Suppressor macrophage treated with lipopolysaccharide for 4 hours (primary cell): ENCODE data around the gene AFF3.

Source experiments
- DNase-seq: peaks from one replicate; pipeline ENCODE4 v3.0.0-alpha.2; 2020

AFF3 gene

DNA sequence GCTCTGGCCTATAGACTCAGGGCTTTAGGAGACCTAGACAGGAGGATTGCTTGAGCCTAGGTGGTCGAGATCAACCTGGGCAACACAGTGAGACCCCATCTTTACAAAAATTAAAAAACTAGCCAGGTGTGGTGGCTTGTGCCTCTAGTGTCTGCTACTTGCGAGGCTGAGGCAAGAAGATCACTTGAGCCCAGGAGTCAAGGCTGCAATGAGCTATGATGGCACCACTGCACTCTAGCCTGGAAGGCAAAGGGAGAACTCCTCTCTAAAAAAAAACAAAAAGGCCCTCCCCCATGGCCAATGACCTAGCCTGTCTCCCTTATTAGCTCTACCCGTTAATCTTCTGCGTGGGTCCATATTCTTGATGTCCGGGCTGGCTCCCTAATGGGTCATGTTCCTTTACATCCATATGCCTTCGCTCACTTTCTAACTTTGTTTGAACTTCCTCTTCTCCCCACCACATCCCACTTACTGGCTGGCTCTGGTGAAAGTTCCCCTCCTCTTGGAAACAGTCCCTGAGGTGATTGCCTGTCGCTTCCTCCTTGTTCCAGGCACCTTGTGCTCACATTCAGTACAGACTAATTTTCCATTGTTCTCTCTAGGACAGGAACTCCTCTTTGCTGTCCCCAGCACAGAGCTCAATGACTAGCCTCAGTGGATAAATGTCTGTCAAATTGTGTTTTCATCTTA lies 103.0 kb downstream of the AFF3 start:
- DNase-seq, result peak; percentile 47

DNA sequence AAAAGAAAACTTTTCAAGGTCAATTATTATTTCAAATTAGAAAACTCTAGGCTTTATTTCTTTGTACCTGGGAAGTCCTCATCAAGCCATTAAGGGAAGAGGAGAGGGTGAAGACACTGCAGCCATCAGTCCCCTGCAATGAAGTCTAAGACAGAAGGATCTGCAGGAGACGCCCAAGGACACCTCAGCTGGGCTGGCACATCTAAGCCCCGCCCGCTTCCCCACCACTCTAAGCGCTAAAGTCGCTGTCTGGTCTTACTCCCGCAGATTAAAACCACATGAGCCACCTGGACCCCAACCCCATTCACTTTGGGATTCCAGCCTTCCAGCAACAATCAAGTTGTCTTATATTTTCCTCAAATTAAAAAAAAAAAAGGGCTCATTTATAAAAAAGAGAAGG lies 104.4 kb downstream of the AFF3 start:
- DNase-seq, result no peak

DNA sequence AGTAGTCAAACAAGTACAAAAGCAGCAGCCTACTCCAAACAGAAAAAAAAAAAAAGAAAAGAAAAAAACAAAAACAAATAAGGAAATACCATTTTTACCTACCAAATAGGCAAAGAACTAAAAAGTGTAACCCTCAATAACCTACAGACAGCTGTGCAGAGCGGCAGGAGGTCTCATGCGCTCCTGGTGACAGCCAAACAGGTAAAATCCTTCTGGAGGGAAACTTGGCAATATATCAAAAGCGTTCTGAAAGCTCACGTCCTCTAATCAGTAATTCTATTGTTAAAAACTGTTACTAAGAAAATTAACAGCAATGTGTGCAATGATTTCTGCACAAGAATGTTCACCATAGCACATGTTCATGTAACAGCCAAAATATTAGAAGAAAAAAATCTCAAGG lies 105.6 kb downstream of the AFF3 start:
- DNase-seq, result no peak

DNA sequence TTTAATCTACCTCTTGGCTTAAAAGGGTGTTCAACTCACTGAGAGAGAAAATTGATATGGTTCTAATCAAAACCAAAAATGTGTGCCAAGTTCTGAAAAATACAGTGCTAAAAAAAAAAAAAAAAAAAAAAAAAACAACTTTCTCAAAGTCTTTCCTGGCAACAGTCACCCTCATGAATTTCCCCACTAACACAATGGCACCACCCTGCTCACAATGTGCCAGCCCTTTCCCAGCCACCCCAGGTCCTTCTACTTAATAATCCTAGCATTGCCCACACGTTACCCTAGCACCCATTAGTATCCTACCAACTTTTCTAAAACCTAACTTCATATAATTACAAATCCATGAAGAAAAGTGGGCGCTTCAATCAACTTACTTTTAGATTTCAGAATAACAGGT lies 106.4 kb downstream of the AFF3 start:
- DNase-seq, result no peak

DNA sequence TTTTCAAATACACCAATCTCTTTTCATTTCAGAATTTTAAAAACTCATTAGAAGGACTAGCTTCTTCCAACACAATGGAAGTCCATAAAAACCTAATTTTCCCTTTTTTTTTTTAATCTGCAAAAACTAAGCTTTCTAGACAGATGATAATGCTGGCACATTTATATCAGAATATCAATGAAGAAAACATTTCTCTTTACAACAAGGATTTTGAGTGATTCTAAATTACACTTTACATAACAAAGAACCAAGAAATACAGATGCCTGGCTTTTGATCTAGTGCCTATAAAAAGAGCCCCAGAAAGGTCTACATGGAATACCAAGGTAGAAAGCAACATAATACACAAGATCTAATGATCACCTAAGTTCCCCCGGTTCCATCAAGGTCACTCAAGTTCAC lies 108.0 kb downstream of the AFF3 start:
- no peak for DNase-seq

DNA sequence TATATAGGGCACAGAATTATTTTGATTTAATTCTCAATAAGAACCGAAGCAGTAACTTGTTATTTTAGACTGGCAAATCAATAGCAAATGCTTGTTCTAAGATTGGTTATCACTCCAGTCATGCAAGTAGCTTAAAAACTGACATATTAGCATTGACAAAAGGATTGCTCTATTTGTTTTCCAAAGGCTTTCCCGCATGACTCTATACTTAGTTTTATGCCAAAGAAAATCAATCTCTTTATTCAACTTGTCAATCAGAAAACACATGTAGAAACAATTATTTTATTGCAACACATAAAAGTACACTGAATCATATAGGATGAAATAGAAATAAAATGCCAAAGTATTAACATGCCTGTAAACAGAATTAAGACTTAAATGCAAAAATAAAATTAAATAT lies 108.4 kb downstream of the AFF3 start:
- no peak for DNase-seq

DNA sequence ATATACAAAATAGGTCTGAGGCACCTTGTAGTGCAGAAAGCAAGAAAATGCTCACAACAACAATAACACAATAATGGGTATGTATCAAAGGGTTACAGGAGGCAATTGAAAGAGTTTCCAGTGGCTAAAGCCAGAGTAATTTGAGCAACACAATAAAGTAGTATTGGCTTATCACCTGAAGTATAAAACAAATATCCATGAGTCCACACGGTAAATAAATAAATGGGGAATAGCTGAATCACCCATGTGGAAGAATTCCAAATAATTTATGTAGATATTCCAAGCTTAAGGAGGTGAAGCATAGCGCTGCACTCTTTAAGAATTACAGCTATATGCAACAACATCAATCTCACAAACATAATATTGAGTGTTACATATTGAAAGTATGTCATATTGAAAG lies 110.8 kb downstream of the AFF3 start:
- no peak for DNase-seq

DNA sequence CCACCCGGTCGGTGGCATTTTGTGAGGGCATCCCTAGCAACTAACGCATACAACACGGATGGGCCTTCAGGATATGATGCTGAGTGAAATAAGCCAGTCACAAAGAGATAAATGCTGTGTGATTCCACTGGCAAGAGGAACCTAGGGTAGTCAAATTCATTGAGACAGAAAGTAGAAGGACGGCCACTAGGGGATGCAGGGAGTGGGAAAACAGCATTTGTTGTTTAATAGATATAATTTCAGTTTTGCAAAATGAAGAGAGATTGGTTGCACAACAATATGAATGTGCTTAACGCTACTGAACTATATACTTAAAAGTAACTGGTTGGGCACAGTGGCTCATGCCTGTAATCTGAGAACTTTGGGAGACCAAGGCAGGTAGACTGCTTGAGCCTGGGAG lies 112.9 kb downstream of the AFF3 start:
- DNase-seq, result no peak

DNA sequence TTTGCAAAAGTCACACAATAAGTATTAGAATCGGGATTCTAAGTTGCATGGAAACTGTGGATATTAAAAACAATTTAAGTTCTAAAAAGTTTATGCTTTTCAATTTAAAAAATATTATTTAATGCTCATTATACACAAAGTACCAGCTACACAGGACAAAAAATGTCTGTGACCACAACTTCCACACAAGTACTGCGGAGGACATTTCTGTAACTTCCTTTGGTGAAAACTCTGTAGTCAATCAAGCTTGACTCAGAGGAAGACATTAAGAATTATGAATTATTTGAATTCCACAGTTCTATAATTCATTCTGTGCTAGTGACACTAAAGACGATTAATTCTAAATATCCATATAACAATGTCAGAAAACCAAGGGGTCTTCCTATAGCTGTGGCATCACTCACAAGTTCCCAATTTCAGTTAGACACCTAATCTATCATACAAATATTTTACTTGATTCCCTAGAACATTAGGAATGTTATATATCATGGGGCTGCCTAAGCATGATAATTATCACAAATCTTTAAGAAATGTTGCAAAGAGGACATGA lies 120.5 kb downstream of the AFF3 start:
- no peak for DNase-seq

DNA sequence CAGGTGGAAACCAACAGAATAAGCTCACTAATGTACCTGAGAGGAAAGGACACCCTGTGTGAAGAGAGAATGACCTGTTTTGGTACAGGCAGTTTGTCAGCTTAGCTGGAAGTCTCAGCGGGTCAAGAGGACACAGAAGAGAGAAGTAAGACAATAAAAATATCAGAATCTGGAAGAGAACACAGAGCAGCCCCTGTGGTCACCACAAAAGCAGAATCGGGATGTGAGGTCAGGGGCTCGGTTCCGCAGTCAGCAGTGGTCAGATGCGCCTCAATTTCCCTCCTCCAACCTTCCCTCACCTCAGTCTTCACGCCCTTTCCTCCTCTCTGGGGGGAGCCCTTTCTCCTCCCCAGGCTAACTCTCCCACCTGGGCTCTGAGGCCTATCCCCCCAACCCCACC lies 122.9 kb downstream of the AFF3 start:
- DNase-seq, result no peak

DNA sequence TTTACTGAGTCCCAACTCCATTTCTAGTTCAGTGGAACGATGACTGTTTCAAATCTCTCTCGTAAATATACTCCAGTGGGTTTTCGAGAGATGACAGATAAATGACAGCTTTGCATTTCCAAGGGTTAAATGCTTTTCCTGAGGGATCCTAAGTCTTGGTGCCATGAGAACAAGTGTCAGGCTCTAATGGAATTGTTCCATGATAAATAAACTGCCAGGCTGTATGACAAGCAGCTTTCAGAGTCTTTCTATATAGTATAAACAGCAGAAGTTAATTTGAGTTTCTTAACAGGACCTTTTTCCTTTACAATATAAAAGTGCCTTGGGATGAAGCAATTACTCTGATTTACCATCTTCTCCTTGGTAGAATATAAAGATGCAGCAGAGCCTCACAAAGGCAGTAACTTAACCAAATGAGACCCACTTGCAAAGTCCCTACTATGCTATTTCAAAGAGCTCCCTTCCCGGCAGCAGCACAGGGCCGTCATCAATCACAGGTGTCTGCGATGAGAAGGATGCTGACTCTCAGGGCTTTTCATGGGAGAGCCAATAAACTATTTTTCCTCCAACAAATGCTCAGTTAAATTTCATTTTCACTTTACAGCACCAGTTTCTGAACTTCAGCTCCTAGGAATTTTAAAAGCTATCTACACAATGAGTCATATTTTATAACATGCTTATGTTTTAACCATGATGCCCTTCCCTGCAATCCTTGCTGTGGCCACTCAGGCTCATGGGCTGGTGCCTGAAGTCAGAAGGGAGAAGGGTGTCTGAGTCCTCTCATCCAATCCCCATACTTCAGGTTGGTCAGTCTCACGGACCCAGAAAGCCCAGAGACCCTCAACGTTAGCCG lies 123.8 kb downstream of the AFF3 start:
- DNase-seq, result no peak

DNA sequence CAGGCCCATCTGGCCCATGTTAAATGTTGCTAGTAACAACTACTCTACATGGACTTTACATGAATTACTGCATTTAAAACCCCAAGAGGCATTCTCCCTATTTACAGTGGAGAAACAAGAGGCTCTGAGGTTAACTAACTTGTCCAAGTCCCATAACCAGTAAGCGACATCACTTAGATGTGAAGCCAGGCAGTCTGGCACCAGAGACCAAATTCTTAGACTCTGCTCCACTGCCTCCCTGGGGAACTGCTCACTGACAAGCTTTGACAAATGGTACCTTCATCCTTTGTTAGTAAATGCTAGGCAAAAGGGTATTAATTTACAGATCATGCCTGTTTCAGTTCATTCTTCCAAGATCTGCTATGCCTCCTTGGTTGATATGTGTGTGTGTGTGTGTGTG lies 124.8 kb downstream of the AFF3 start:
- DNase-seq, result no peak

DNA sequence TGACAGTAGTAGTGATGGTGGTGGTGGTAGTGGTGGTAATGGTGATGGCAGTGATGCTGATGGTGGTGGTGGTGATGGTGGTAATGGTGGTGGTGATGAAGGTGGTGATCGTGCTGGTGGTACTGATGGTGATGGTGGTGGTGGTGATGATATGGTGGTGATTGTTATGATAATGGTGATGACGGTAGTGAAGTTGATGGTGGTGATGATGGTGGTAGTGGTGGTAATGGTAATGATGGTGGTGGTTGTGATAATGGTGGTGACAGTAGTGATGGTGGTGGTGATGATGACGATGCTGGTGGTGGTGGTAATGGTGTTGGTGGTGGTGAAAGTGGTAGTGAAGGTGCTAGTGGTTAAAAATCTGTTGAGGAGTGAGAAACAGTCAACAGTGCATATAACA lies 125.6 kb downstream of the AFF3 start:
- no peak for DNase-seq

DNA sequence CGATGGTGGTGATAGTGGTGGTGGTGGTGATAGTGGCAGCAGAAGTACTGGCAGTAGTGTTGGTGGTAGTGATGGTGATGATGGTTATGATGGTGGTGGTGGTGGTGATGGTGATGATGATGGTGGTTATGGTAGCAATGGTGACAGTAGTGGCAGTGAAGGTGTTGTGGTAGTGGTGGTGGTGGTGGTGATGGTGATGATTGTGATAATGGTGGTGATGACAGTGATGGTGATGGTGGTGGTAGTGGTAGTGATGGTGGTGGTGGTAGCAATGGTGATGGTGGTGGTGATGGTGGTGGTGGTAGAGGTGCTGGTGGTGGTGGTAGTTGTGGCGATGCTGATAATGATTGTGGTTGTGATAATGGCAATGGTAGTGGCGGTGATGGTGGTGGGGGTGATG lies 126.5 kb downstream of the AFF3 start:
- DNase-seq, result no peak

DNA sequence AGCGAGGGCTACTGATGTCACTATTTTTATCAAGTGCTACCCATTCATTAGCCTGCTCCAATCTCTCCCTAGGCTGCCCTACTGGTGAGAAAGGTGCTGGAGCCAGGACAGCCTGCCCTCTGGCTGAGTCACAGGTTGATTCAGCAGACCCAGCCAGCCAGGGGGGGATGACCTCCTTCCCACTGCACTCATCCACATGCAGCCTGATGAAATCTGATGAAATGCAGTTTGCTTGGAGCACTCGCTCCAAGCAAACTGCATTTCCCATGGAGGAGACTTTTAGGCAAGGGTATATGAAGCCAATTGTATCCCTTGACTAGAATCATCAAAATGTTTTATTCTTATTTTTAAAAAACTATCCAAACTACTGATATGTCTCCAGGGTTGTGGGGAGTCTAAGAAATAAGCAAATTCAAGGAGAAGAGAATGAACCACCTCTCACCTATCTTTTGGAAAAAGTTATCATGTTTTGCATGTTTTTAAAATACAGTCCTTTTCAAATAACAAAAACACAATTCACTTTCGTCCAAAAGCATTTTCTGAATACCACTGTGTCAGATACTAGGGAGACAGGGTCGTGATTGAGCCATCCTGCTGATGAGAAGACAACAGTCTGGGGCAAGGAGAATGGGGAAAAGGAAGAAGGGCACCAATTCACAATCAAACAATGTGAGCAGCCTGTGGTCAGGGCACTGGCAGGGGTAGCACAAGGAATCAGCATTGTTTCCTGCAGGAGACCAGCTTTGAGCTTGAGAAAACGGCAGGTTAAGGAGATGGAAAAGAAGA lies 128.3 kb downstream of the AFF3 start:
- peak; percentile 50 for DNase-seq

DNA sequence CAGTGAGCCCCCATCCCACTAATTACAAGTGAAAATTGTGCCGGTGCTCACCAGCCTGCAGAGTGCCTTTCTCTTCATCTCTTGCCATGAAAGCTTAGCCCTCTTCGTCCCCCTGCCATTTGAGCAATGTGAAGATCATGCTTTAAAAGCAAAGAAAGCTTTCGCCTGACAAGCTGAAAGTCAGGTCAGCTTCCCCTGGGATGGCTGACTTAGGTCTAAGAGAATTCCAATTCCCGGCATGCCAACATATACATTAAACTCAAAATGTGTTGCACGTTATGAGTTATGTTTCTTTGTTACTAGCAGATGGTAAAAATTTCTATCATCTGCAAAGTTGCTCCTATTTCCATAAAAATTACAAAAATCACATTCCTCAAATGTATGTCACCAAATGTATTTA lies 129.8 kb downstream of the AFF3 start:
- DNase-seq, result no peak

DNA sequence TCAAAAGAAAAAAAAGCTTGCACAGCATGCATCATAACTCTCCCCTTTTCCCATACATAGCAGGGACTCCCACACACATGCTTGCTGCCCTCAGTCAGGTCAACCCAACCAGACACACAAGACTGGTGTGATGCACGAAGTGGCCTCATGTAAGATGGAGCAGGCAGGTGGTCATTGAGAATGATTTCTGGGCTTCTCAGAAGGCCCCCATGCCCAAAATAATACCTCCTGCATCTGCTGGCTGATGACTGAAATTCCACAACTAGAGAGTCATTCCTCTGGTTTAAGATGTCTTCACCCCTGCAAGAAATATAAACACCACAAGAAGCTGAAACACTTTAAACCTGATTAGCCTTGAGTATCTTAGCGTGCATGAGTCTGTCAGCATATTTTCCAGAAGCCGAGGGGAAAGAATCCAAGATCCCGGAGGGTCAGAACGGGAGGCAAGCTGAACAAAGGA lies 131.1 kb downstream of the AFF3 start:
- no peak for DNase-seq

DNA sequence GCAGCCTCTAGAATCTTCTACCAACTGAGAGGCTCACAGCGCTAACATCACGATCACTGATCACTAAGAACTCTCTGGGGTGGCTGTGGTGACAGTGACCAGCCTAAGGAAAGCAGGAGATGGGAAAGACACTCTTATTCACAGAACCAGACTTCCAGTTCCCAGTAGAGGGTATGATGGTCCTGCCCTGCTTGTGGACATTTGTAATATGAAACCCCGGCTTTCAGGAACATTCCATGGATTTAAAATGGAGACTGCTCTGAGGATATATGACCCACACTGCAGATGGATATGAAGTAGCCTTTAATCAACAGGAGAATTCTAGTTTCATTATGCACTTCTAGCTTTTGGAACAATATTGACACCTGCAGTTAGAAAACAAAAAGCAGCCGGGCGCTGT lies 131.8 kb downstream of the AFF3 start:
- DNase-seq, result no peak

DNA sequence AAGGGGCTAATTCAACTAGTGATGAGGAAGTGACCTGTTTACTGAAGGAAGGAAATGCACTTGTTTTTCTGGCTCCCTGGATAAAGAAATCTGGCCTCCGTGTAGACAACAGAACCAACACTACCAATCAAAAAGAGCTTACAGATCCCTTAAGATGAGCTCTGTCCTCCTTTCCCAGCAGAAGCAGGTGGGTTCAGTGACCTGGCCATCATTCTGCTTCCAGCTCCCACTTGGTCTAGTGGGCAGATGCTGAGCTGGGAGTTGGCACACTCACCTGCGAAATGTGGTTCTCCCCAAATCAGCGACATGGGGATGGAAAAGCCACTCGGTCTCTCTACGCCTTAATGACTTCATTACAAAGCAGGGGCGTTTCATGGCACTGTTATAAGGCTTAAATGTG lies 132.6 kb downstream of the AFF3 start:
- no peak for DNase-seq

DNA sequence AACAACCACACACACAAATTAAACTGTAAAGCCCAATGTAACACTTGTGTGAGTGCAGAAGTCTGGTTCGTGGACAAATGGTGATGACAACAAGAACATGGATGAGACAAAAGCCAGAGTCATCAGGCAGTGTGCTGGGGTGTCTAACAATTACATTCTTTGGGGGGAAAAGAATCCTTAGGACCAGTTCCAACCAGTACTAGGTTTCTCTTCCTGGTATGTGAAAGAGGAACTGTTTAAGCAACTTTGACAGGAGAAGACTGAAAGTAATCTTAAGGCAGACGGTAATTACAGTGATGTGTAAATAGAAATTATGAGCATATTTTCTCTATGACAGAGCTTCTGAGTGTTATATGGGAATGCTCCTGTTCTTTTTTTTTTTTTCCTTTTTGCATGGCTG lies 133.4 kb downstream of the AFF3 start:
- DNase-seq, result peak; percentile 50

DNA sequence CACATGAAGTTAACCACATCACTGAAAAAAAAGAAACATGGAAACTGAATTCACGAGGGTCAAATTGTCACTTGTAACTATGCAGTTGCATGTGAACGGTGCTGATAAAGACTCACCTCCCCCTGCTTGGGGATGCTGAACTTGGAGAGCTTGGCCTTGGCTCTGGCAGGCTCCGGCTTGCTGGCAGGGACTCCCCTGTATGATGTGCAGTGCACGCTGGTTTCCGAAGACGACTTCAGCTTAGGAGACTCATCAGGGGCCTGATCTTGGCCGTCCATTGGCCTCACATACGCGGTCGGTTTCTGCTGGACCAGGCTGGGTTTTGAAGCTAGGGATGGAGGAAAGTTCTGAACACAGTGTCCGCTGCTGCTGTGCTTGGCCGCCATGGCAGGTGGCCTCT lies 135.9 kb downstream of the AFF3 start:
- no peak for DNase-seq

DNA sequence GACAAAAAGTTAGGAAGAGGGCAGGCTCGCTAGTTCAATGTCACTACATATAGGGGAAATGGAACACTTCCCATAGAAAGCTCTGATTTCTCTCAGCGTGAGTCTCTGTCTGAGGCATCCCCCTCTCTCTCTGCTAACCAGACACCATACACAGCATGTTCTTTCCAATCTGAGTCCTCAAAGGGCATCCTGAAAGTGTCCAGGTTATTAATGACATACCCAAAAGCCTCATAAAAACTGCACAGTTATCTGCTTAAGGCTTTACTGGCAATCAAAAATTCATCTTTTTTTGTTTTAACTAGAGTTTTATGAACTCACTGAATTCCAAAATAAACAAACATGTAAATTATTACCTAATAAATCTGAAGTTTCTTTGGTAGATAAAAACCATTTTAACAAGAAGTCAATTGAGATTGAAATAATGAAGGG lies 137.4 kb downstream of the AFF3 start:
- no peak for DNase-seq

DNA sequence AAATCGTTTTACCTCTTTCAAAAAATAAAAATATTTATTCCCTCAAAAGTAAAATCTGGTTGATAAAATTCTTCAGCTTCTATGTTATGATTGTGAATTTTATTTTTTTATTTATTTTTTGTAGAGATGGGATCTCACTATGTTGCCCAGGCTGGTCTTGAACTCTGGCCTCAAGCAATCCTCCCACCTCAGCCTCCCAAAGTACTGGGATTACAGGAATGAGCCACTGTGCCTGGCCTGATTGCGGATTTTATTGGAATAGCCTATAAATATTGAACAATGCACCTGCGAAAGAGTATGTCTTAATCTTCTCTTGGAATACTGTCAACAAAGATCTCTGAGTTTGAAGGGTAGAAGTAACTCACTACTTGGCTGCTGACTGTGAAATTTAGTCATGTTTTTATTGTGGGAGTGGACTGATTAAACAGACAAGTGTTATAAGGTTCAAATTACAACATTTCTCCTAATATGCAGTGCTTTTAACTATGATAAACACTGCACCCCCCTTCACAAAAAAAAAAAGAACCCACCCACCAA lies 138.0 kb downstream of the AFF3 start:
- DNase-seq, result no peak
